Measurements from ENCODE around the gene PHLDA3. TPM values are rescaled to one million over a fixed set of nuclear protein-coding genes. Genes with fewer than 3 reads are reported as not detected.

The PHLDA3 gene
- total RNA-seq, 4 donors from 2014 or later, result 63.0 to 110 (median 72.1) TPM

GRCh38 chr1:201499191-201499590 is 30.2 kb upstream of the PHLDA3 start:
- no peak for DNase-seq (ENCODE audit: low spot score in 2 of 2)
- TF ChIP-seq CTCF (IDR thresholded peaks at IDR 0.05) (no peak), POLR2A (IDR thresholded peaks at IDR 0.05) (no peak)
- H3K4me3 ChIP-seq (ENCODE audit: low read depth, poor library complexity, severe bottlenecking), result no peak overlapping the region
- intact Hi-C loops (cut with DNase I; ENCODE audit: low total_unique reads), result no loop called here
- WGBS, 2 donors, result 80 to 88% methylated on average over 3 of the region's 3 CpGs

GRCh38 chr1:201498621-201499020 is 29.6 kb upstream of the PHLDA3 start:
- WGBS, 2 donors, result 79 to 96% methylated on average over 8 of the region's 8 CpGs
- no peak overlapping the region for H3K4me3 ChIP-seq (ENCODE audit: low read depth, poor library complexity, severe bottlenecking)

GRCh38 chr1:201497935-201498509 is 29.0 kb upstream of the PHLDA3 start:
- TF ChIP-seq POLR2A (IDR thresholded peaks at IDR 0.05), result no peak
- TF ChIP-seq CTCF (IDR thresholded peaks at IDR 0.05), result no peak
- WGBS, 2 donors, result 83 to 88% methylated on average over 16 of the region's 16 CpGs
- no peak overlapping the region for H3K4me3 ChIP-seq (ENCODE audit: low read depth, poor library complexity, severe bottlenecking)
- DNase-seq (ENCODE audit: low spot score in 2 of 2), result no peak
- intact Hi-C loops (cut with DNase I; ENCODE audit: low total_unique reads), result no loop called here

More at GRCh38 chr1:201498621-201499020, 29.6 kb upstream of the PHLDA3 start:
- intact Hi-C loops (cut with DNase I; ENCODE audit: low total_unique reads), result no loop called here
- TF ChIP-seq POLR2A (IDR thresholded peaks at IDR 0.05) (no peak), CTCF (IDR thresholded peaks at IDR 0.05) (no peak)
- DNase-seq (ENCODE audit: low spot score in 2 of 2), result no peak

- intact Hi-C loops (cut with DNase I; ENCODE audit: low total_unique reads), result no loop called here
- no peak for DNase-seq (ENCODE audit: low spot score in 2 of 2)
- WGBS, 2 donors, result 34 to 52% methylated on average over 8 of the region's 8 CpGs
- no peak overlapping the region for H3K4me3 ChIP-seq (ENCODE audit: low read depth, poor library complexity, severe bottlenecking)
- TF ChIP-seq CTCF (IDR thresholded peaks at IDR 0.05), result no peak
- no peak for TF ChIP-seq POLR2A (IDR thresholded peaks at IDR 0.05)
Observed at GRCh38 chr1:201496296-201496690, 27.3 kb upstream of the PHLDA3 start.

GRCh38 chr1:201495551-201496295 is 26.7 kb upstream of the PHLDA3 start:
- 28% methylated on average over 11 of the region's 11 CpGs for WGBS, 2 donors
- H3K4me3 ChIP-seq (ENCODE audit: low read depth, poor library complexity, severe bottlenecking), result no peak overlapping the region
- peak; percentile 62 to 92 for DNase-seq (ENCODE audit: low spot score in 2 of 2)
- TF ChIP-seq POLR2A (IDR thresholded peaks at IDR 0.05), result no peak
- TF ChIP-seq CTCF (IDR thresholded peaks at IDR 0.05), result no peak
- intact Hi-C loops (cut with DNase I; ENCODE audit: low total_unique reads), result no loop called here
